Ramos (cell line): Measurements from ENCODE around the gene ARHGAP27.
"Not testable (repeated sequence)": the region's sequence is repeated elsewhere in the genome, so short reads cannot be mapped to it uniquely, and the experiment has no call there.

ENCODE experiments used
- in situ Hi-C: fragments of 300-500 bp; cut with MboI; formaldehyde crosslinking; loops from one replicate; pipeline ENCODE4 v1.14.3; 2022; ENCODE audit warnings: low sequenced_read_pairs; ENCODE audit not compliant: unreplicated experiment

The ARHGAP27 gene

DNA sequence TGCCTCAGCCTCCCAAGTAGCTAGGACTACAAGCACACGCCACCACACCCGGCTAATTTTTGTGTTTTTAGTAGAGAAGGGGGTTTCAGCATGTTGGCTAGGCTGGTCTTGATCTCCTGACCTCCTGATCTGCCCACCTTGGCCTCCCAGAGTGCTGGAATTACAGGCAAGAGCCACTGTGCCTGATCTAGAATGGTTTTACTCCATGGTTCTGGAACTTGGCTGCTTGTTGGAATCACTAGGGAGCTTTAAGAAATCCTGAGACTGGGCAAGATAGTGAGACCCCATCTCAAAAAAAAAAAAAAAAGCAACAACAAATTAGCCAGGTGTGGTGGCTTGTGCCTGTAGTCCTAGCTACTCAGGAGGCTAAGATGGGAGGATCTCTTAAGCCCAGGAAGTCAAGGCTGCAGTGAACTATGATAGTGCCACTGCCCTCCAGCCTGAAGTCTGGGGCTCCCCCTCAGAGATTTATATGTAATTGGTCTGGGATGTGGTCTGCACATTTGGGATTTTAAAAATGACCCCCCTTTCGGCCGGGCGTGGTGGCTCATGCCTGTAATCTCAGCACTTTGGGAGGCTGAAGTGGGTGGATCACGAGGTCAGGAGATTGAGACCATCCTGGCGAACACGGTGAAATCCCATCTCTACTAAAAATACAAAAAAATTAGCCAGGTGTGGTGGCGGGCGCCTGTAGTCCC, 88.6 kb downstream of the ARHGAP27 start:
- in situ Hi-C loops, result not testable (repeated sequence)
